ENCODE data around the gene ABHD2.

The ABHD2 gene

GRCh38 chr15:89170364-89170763, 82.1 kb downstream of the ABHD2 start:
- ChIA-PET CTCF (interaction anchor here (0.8 to 21.4 kb wide), 22 partner anchors 8 to 291 kb away, joined by 3 to 677 read pairs (median 5); partner anchors contain the start of gene ABHD2), POLR2A (no interaction called here)
- no peak for TF ChIP-seq CTCF (IDR thresholded peaks at IDR 0.05; ENCODE audit: insufficient read depth, low read length, missing control alignments)
- DNase-seq (ENCODE audit: low read depth, low spot score), result no peak
- no peak overlapping the region for H3K4me3 ChIP-seq (ENCODE audit: low read depth, low read length)

DNA sequence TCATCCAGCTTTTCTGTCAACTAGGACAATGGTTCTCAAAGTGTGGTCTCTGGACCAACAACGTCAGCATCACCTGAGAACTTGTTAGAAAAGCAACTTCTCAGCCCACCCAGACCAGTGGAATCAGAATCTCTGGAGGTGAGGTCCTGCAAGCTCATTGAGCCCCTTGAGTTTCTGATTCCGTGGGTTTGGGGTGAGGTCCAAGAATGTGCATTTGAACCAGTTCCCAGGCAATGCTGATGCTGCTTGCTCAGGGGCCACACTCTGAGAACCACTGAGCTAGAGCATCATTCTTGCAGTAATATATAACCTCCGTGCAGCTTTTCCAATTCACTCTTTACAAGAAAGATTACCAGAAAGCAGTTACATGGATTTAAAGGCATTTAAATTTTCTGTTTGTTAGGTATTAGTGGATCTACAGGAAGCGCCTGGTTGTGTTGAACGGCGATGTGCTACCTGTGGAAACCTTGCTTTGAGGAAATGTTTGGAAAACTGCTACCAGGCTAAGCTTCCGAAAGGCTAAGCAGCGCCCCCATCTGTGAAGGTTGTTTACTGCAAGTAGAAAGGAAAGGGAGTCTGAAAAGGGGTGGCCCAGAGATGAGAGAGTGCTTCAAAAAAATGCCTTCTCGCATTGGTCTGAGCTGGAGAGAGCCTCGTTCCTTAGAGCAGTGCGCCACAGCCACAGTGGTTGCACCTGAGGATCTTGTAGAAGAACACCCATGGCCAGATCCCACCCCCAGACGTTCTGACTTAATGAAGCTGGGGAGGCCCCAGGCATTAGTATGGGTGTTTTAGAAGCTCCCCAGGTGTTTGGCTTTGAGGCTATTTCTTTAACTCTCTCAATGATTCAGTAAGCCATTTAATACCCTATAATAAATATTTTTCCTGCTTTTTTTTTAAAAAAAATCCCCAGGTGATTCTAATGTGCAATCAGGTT, 83.1 kb downstream of the ABHD2 start:
- ChIA-PET CTCF (interaction anchor here (0.5 to 21.4 kb wide), 58 partner anchors 8 to 1577 kb away, joined by 3 to 677 read pairs (median 4); partner anchors contain the start of gene ABHD2), POLR2A (no interaction called here)
- TF ChIP-seq CTCF (IDR thresholded peaks at IDR 0.05; ENCODE audit: insufficient read depth, low read length, missing control alignments), result peak; percentile 74
- no peak for DNase-seq (ENCODE audit: low read depth, low spot score)
- no peak overlapping the region for H3K4me3 ChIP-seq (ENCODE audit: low read depth, low read length)

DNA sequence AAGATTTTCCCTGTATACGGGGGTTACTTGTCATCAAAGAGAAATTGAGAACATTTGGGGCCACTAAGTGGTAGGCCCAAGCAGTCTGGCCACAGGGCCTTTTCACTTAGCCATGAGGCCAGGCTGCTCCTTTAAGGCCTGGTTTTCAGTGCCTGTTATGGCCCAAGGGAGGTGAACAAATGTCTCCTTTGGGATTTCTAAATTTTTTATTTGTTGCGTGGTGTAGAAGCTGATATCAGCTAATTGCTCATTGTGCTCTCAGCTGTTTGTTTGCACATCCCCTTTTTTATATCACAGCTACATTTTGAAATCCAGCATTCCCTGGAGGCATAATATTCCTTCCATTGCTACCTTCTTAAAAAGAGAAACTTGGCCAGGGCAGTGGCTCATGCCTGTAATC, 84.7 kb downstream of the ABHD2 start:
- no peak for TF ChIP-seq CTCF (IDR thresholded peaks at IDR 0.05; ENCODE audit: insufficient read depth, low read length, missing control alignments)
- no peak for DNase-seq (ENCODE audit: low read depth, low spot score)
- H3K4me3 ChIP-seq (ENCODE audit: low read depth, low read length), result no peak overlapping the region
- POLR2A ChIA-PET, result no interaction called here
- CTCF ChIA-PET, result interaction anchor here (0.7 to 21.4 kb wide), 16 partner anchors 8 to 515 kb away, joined by 3 to 677 read pairs (median 5); no protein-coding TSS in a partner anchor

DNA sequence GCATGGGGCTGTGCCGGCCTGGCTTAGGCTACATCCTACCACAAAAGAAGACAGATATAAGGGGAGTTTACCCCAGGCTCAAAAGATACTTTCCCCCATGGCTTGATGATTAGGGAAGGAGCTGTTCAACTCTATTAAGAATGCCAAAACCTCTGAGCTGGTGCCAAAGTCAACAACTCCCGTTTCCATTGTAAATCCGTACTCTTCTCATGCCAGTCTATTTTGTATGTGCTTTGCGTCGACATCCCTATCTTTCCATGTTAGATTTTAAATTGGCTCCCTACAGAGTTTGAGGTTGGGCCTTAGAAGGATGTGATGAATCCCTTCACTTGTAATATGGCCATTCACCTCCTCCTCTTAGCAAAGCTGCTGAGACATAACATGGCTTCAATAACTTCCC, 86.2 kb downstream of the ABHD2 start:
- POLR2A ChIA-PET, result no interaction called here
- CTCF ChIA-PET, result interaction anchor here (0.8 to 21.4 kb wide), 13 partner anchors 9 to 271 kb away, joined by 3 to 677 read pairs (median 3); no protein-coding TSS in a partner anchor
- no peak overlapping the region for H3K4me3 ChIP-seq (ENCODE audit: low read depth, low read length)
- DNase-seq (ENCODE audit: low read depth, low spot score), result no peak
- no peak for TF ChIP-seq CTCF (IDR thresholded peaks at IDR 0.05; ENCODE audit: insufficient read depth, low read length, missing control alignments)

DNA sequence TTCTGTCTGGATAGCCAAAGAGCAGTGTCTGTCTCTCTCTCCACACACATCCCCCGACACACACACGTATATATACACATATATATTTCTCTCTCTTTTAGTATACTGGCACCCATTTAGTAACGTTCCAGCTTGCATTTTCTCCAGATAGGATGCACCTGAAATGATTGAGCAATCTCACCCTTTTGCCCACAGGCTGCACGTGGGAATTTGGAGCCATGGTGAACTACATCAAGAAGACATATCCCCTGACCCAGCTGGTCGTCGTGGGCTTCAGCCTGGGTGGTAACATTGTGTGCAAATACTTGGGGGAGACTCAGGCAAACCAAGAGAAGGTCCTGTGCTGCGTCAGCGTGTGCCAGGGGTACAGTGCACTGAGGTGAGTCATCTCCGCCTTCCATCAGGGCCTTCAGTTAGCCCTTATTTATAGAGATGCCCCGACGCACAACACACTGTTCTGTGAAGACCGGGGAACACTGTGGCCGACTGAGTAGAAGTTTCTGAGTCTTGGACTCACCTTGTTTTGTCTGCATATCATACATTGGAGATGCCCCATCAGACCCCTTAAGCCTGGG, 87.4 kb downstream of the ABHD2 start:
- no peak for TF ChIP-seq CTCF (IDR thresholded peaks at IDR 0.05; ENCODE audit: insufficient read depth, low read length, missing control alignments)
- ChIA-PET CTCF (interaction anchor here (0.8 to 21.4 kb wide), 15 partner anchors 8 to 272 kb away, joined by 3 to 677 read pairs (median 4); no protein-coding TSS in a partner anchor), POLR2A (interaction anchor here (0.6 kb wide), 1 partner anchor 277 kb away, joined by 3 read pairs; no protein-coding TSS in a partner anchor)
- H3K4me3 ChIP-seq (ENCODE audit: low read depth, low read length), result no peak overlapping the region
- DNase-seq (ENCODE audit: low read depth, low spot score), result no peak

- TF ChIP-seq CTCF (IDR thresholded peaks at IDR 0.05; ENCODE audit: insufficient read depth, low read length, missing control alignments), result no peak
- ChIA-PET POLR2A (interaction anchor here (0.6 kb wide), 1 partner anchor 164 kb away, joined by 3 read pairs; no protein-coding TSS in a partner anchor), CTCF (interaction anchor here (0.6 to 21.4 kb wide), 55 partner anchors 9 to 519 kb away, joined by 3 to 677 read pairs (median 6); partner anchors contain the start of gene ABHD2)
- no peak overlapping the region for H3K4me3 ChIP-seq (ENCODE audit: low read depth, low read length)
- no peak for DNase-seq (ENCODE audit: low read depth, low spot score)
Observed at GRCh38 chr15:89177116-89177515, 88.9 kb downstream of the ABHD2 start.

Measured in AG04449 (cell line).